ENCODE measurements around the gene HNRNPA1. TPM values are rescaled to one million over a fixed set of nuclear protein-coding genes. Genes with fewer than 3 reads are reported as not detected.

The HNRNPA1 gene
- total and polyA plus RNA-seq, 9 of the 15 experiments (the other 6 are each of a cell fraction or from before 2014, with no cell fraction given), result 1,166 to 2,703 (median 1,815) TPM

DNA sequence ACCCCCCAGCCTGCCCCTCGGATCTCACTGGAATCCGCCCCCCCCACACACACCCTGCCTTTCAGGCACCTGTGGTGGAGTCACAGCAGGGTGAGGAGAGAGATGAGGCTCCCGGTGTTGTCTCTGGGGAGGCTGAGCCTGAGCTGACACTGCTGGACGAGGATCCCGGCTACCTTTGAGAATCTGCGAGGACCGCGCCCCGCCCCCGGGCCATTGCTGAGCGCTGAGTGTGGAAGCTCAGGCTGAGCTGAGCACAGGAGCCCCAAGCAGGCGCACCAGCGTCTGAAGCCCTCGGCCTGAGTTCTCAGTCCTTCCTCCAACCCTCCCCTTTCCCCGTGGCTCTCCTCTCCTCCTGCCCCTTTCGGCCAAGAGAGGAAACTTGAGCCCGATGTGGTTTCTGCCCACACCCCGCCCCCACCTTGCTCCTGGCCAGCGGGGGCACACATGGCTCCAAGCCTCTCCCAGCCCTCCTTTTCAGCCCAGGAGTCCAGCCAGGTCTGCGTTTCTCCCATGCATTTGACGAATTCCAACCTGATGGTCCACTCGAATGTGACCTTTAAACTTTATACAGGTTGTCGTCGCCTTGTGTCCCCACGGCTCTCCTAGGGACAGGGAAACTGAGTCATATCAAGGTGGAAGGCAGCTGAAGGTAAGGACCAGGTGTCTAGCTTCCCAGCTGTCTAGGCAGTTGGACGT lies 20.4 kb downstream of the HNRNPA1 start, which contains the start of gene NFE2 (continued):
- TF ChIP-seq, protein P1, sequence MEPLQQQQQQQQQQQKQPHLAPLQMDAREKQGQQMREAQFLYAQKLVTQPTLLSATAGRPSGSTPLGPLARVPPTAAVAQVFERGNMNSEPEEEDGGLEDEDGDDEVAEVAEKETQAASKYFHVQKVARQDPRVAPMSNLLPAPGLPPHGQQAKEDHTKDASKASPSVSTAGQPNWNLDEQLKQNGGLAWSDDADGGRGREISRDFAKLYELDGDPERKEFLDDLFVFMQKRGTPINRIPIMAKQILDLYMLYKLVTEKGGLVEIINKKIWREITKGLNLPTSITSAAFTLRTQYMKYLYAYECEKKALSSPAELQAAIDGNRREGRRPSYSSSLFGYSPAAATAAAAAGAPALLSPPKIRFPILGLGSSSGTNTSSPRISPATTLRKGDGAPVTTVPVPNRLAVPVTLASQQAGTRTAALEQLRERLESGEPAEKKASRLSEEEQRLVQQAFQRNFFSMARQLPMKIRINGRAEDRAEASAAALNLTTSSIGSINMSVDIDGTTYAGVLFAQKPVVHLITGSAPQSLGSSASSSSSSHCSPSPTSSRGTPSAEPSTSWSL (CRISPR knock-in tag; IDR thresholded peaks at IDR 0.05; ENCODE audit: borderline replicate concordance), result no peak
- TF ChIP-seq ZNF57 (CRISPR knock-in tag; IDR thresholded peaks at IDR 0.05) (no peak), MTF1 (CRISPR knock-in tag; IDR thresholded peaks at IDR 0.05; ENCODE audit: borderline replicate concordance) (no peak), FOXA3 (CRISPR knock-in tag; conservative IDR thresholded peaks at IDR 0.05 in 1 of 2, IDR thresholded peaks at IDR 0.05 in 1 of 2) (no peak), HNRNPK (IDR thresholded peaks at IDR 0.05; ENCODE audit: low read depth, low read length, poor library complexity, severe bottlenecking) (no peak), HNRNPH1 (optimal IDR thresholded peaks at IDR 0.05; ENCODE audit: low read depth, low read length) (no peak), ZNF316 (IDR thresholded peaks at IDR 0.05) (no peak), FOXJ3 (CRISPR knock-in tag; IDR thresholded peaks at IDR 0.05) (no peak), ZBTB17 (CRISPR knock-in tag; IDR thresholded peaks at IDR 0.05) (no peak), ZNF184 (CRISPR knock-in tag; IDR thresholded peaks at IDR 0.05) (no peak)
- TF ChIP-seq, protein P2, sequence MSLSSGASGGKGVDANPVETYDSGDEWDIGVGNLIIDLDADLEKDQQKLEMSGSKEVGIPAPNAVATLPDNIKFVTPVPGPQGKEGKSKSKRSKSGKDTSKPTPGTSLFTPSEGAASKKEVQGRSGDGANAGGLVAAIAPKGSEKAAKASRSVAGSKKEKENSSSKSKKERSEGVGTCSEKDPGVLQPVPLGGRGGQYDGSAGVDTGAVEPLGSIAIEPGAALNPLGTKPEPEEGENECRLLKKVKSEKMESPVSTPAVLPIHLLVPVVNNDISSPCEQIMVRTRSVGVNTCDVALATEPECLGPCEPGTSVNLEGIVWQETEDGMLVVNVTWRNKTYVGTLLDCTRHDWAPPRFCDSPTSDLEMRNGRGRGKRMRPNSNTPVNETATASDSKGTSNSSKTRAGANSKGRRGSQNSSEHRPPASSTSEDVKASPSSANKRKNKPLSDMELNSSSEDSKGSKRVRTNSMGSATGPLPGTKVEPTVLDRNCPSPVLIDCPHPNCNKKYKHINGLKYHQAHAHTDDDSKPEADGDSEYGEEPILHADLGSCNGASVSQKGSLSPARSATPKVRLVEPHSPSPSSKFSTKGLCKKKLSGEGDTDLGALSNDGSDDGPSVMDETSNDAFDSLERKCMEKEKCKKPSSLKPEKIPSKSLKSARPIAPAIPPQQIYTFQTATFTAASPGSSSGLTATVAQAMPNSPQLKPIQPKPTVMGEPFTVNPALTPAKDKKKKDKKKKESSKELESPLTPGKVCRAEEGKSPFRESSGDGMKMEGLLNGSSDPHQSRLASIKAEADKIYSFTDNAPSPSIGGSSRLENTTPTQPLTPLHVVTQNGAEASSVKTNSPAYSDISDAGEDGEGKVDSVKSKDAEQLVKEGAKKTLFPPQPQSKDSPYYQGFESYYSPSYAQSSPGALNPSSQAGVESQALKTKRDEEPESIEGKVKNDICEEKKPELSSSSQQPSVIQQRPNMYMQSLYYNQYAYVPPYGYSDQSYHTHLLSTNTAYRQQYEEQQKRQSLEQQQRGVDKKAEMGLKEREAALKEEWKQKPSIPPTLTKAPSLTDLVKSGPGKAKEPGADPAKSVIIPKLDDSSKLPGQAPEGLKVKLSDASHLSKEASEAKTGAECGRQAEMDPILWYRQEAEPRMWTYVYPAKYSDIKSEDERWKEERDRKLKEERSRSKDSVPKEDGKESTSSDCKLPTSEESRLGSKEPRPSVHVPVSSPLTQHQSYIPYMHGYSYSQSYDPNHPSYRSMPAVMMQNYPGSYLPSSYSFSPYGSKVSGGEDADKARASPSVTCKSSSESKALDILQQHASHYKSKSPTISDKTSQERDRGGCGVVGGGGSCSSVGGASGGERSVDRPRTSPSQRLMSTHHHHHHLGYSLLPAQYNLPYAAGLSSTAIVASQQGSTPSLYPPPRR (CRISPR knock-in tag; IDR thresholded peaks at IDR 0.05; ENCODE audit: borderline replicate concordance), result no peak
- TF ChIP-seq, protein P3, sequence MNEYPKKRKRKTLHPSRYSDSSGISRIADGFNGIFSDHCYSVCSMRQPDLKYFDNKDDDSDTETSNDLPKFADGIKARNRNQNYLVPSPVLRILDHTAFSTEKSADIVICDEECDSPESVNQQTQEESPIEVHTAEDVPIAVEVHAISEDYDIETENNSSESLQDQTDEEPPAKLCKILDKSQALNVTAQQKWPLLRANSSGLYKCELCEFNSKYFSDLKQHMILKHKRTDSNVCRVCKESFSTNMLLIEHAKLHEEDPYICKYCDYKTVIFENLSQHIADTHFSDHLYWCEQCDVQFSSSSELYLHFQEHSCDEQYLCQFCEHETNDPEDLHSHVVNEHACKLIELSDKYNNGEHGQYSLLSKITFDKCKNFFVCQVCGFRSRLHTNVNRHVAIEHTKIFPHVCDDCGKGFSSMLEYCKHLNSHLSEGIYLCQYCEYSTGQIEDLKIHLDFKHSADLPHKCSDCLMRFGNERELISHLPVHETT (CRISPR knock-in tag; conservative IDR thresholded peaks at IDR 0.05 in 1 of 2, IDR thresholded peaks at IDR 0.05 in 1 of 2), result no peak
- TF ChIP-seq, protein P4, sequence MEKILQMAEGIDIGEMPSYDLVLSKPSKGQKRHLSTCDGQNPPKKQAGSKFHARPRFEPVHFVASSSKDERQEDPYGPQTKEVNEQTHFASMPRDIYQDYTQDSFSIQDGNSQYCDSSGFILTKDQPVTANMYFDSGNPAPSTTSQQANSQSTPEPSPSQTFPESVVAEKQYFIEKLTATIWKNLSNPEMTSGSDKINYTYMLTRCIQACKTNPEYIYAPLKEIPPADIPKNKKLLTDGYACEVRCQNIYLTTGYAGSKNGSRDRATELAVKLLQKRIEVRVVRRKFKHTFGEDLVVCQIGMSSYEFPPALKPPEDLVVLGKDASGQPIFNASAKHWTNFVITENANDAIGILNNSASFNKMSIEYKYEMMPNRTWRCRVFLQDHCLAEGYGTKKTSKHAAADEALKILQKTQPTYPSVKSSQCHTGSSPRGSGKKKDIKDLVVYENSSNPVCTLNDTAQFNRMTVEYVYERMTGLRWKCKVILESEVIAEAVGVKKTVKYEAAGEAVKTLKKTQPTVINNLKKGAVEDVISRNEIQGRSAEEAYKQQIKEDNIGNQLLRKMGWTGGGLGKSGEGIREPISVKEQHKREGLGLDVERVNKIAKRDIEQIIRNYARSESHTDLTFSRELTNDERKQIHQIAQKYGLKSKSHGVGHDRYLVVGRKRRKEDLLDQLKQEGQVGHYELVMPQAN (IDR thresholded peaks at IDR 0.05; ENCODE audit: borderline replicate concordance), result peak; percentile 70
- TF ChIP-seq, protein P5, sequence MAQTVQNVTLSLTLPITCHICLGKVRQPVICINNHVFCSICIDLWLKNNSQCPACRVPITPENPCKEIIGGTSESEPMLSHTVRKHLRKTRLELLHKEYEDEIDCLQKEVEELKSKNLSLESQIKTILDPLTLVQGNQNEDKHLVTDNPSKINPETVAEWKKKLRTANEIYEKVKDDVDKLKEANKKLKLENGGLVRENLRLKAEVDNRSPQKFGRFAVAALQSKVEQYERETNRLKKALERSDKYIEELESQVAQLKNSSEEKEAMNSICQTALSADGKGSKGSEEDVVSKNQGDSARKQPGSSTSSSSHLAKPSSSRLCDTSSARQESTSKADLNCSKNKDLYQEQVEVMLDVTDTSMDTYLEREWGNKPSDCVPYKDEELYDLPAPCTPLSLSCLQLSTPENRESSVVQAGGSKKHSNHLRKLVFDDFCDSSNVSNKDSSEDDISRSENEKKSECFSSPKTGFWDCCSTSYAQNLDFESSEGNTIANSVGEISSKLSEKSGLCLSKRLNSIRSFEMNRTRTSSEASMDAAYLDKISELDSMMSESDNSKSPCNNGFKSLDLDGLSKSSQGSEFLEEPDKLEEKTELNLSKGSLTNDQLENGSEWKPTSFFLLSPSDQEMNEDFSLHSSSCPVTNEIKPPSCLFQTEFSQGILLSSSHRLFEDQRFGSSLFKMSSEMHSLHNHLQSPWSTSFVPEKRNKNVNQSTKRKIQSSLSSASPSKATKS (CRISPR knock-in tag; IDR thresholded peaks at IDR 0.05), result peak; percentile 60; the same call in 1 of the 2 replicates

All from K562 (cell line).